Measurements from ENCODE around the gene MTCH2.

MTCH2 gene

DNA sequence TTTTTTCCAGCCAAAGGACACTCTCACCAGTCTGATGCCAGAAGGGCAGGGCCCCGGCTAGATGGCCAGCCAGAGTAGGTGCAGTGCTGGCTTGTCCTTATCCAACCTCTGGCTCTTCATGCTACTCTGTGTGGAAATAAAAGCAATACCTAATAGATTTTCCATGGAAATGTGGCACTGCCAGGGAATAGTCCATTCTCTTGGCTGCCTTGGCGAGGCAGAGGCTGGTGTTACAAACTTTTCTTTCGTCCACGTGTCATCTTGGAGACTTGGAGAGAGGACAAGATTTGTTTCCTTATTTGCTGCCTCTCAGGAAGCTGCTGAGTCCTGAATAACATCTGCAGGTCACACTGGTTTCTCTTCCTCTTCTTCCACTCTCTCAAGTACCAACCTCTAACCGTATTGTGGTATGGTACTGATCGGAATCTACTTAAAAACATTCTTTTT, 31.0 kb downstream of the MTCH2 start:
- no peaks in the 10 kb centered on the region for H4K20me1 ChIP-seq (ENCODE audit: low read depth, low read length)
- no peak overlapping the region for H3K4me3 ChIP-seq (ENCODE audit: insufficient read depth, low read length, poor library complexity, severe bottlenecking)
- H3K36me3 ChIP-seq (ENCODE audit: low read length), result no peaks in the 10 kb centered on the region
- H2AFZ ChIP-seq (ENCODE audit: low read depth, low read length, severe bottlenecking), result no peak overlapping the region
- no peaks in the 10 kb centered on the region for H3K9me2 ChIP-seq (replicated peaks; ENCODE audit: insufficient read depth, low read length)
- TF ChIP-seq, protein P1, sequence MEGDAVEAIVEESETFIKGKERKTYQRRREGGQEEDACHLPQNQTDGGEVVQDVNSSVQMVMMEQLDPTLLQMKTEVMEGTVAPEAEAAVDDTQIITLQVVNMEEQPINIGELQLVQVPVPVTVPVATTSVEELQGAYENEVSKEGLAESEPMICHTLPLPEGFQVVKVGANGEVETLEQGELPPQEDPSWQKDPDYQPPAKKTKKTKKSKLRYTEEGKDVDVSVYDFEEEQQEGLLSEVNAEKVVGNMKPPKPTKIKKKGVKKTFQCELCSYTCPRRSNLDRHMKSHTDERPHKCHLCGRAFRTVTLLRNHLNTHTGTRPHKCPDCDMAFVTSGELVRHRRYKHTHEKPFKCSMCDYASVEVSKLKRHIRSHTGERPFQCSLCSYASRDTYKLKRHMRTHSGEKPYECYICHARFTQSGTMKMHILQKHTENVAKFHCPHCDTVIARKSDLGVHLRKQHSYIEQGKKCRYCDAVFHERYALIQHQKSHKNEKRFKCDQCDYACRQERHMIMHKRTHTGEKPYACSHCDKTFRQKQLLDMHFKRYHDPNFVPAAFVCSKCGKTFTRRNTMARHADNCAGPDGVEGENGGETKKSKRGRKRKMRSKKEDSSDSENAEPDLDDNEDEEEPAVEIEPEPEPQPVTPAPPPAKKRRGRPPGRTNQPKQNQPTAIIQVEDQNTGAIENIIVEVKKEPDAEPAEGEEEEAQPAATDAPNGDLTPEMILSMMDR (IDR thresholded peaks at IDR 0.05; ENCODE audit: insufficient read depth, low read length, poor library complexity, severe bottlenecking), result no peak
- no peak for TF ChIP-seq EZH2phosphoT487 (conservative IDR thresholded peaks at IDR 0.05; ENCODE audit: low read length)
- no peaks in the 10 kb centered on the region for H3K27me3 ChIP-seq (ENCODE audit: low read length)
- no peaks in the 10 kb centered on the region for H3K9me3 ChIP-seq (ENCODE audit: insufficient read depth, low read length)
- H3K79me2 ChIP-seq (ENCODE audit: insufficient read depth, low read length), result no peaks in the 10 kb centered on the region
- H3K9ac ChIP-seq (ENCODE audit: low read length), result no peak overlapping the region
- no peaks in the 10 kb centered on the region for H3F3A ChIP-seq (ENCODE audit: insufficient read depth)
- no peak overlapping the region for H3K27ac ChIP-seq (ENCODE audit: low read depth, low read length)
- no peak overlapping the region for H3K4me2 ChIP-seq (ENCODE audit: low read depth, low read length, poor library complexity, severe bottlenecking)

DNA sequence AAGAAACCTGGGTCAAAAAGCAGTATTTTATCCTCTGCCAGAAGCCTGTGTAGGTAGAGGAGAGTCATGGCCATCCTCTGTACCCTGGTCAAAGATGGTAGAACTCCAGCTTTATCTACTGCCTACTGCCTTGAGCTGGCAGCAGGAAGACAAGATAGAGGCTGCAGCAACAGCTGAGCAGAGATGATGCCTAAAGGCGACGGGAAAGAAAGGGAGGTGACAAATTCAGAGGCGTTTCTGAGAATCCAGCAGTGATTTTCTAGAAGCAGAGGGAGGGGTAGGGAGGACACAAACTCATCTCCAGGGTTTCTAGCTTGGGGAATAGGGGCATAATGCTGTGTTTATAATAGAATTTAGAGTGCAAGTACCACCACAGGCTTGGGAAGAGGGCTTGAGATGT, 32.7 kb downstream of the MTCH2 start:
- Histone ChIP-seq H3K27ac (ENCODE audit: low read depth, low read length) (no peak overlapping the region), H2AFZ (ENCODE audit: low read depth, low read length, severe bottlenecking) (no peak overlapping the region), H3K4me3 (ENCODE audit: insufficient read depth, low read length, poor library complexity, severe bottlenecking) (no peak overlapping the region), H3K9me3 (ENCODE audit: insufficient read depth, low read length) (no peaks in the 10 kb centered on the region), H3K27me3 (ENCODE audit: low read length) (no peaks in the 10 kb centered on the region), H3K9me2 (replicated peaks; ENCODE audit: insufficient read depth, low read length) (no peaks in the 10 kb centered on the region), H3K79me2 (ENCODE audit: insufficient read depth, low read length) (no peaks in the 10 kb centered on the region), H3K36me3 (ENCODE audit: low read length) (no peaks in the 10 kb centered on the region), H3K9ac (ENCODE audit: low read length) (no peak overlapping the region), H3F3A (ENCODE audit: insufficient read depth) (no peaks in the 10 kb centered on the region), H3K4me2 (ENCODE audit: low read depth, low read length, poor library complexity, severe bottlenecking) (no peak overlapping the region), H4K20me1 (ENCODE audit: low read depth, low read length) (no peaks in the 10 kb centered on the region)
- TF ChIP-seq EZH2phosphoT487 (conservative IDR thresholded peaks at IDR 0.05; ENCODE audit: low read length), result no peak
- TF ChIP-seq, protein P1 (IDR thresholded peaks at IDR 0.05; ENCODE audit: insufficient read depth, low read length, poor library complexity, severe bottlenecking), result no peak

DNA sequence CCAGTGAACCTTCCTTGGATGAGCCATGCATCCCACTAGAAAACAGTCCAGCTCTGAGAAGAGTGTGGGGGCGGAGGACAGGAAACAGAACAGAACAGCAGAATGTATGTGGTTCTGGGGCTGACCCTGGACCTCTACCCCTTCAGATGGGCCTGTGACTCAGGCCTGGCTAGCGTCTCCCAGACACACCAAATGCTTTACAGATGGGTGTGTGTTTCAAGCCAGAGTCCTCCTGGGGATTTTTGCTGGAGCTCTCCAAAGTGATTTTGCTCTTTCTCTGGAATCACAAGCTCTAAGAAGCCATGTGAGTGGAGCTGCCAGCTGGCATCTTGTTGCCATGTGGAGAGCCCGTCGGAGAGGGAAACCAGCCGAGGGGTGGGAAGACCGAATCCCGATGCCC, 35.0 kb downstream of the MTCH2 start:
- TF ChIP-seq EZH2phosphoT487 (conservative IDR thresholded peaks at IDR 0.05; ENCODE audit: low read length), result no peak
- TF ChIP-seq, protein P1 (IDR thresholded peaks at IDR 0.05; ENCODE audit: insufficient read depth, low read length, poor library complexity, severe bottlenecking), result no peak
- Histone ChIP-seq H3K4me3 (ENCODE audit: insufficient read depth, low read length, poor library complexity, severe bottlenecking) (no peak overlapping the region), H4K20me1 (ENCODE audit: low read depth, low read length) (no peaks in the 10 kb centered on the region), H3K79me2 (ENCODE audit: insufficient read depth, low read length) (no peaks in the 10 kb centered on the region), H3K9me3 (ENCODE audit: insufficient read depth, low read length) (no peaks in the 10 kb centered on the region), H2AFZ (ENCODE audit: low read depth, low read length, severe bottlenecking) (no peak overlapping the region), H3K36me3 (ENCODE audit: low read length) (no peaks in the 10 kb centered on the region), H3K27me3 (ENCODE audit: low read length) (no peaks in the 10 kb centered on the region), H3F3A (ENCODE audit: insufficient read depth) (no peaks in the 10 kb centered on the region), H3K9me2 (replicated peaks; ENCODE audit: insufficient read depth, low read length) (no peaks in the 10 kb centered on the region), H3K27ac (ENCODE audit: low read depth, low read length) (no peak overlapping the region), H3K9ac (ENCODE audit: low read length) (no peak overlapping the region), H3K4me2 (ENCODE audit: low read depth, low read length, poor library complexity, severe bottlenecking) (no peak overlapping the region)

Data from SU-DHL-6 (cell line).